HepG2 (cell line): ENCODE measurements around the gene HPCAL1. TPM values are rescaled to one million over a fixed set of nuclear protein-coding genes. Genes with fewer than 3 reads are reported as not detected.
A peak's percentile ranks its signal among the peaks of the same experiment; 100 is the strongest.

Source experiments
- ATAC-seq: fragments of 200-7000 bp; cut with Tn5 transposase; 3 replicates; pipeline ENCODE4 v1.9.1; 2020; ENCODE audit warnings: mild to moderate bottlenecking, moderate library complexity
- BruUV-seq: library from RNA; stranded (reverse); fragments of 400-500 nt; replicated peaks from 2 replicates; lab custom pipeline; 2021; lab: Mats Ljungman, UMichigan
- CTCF ChIA-PET: fragments of 300-600 bp; formaldehyde crosslinking; extraction: SDS; loops from one replicate; lab custom pipeline; 2021; ENCODE audit warnings: low total read pairs, inconsistent platforms, low intra/inter-chr PET ratio; lab: Yijun Ruan, JAX
- POLR2A ChIA-PET: fragments of 350-600 bp; sonication (Branson Sonifier 250); formaldehyde crosslinking; loops from one replicate; lab custom pipeline; 2020; ENCODE audit warnings: antibody characterized with exemption, inconsistent platforms; lab: Yijun Ruan, JAX
- DNase-seq: peaks from one replicate; pipeline ENCODE4 v3.0.0-alpha.2; 2015; ENCODE audit warnings: low spot score
- FAIRE-seq: peaks from 3 replicates; lab custom pipeline; 2011; peaks lifted over from hg19 to GRCh38; lab: Jason Lieb, UNC
- H2AFZ ChIP-seq: one replicate; pipeline ENCODE4 v1.6.1; 2011; ENCODE audit warnings: low read length, inconsistent platforms
- H3K27ac ChIP-seq: fragments of 300-600 bp; 3 replicates; pipeline ENCODE4 v1.8.0; 2011; ENCODE audit warnings: mixed run types, mild to moderate bottlenecking, mixed read lengths, low read length, inconsistent platforms; ENCODE audit not compliant: insufficient read depth; ENCODE audit errors: extremely low read length
- H3K27me3 ChIP-seq, 2 experiments: fragments of 200-600 bp in 1 of 2; 2 replicates in 1 of 2; 3 replicates in 1 of 2; pipeline versions ENCODE4 v1.6.0 to v1.8.0; 2011; ENCODE audit warnings: low read length in 2 of 2, mild to moderate bottlenecking in 2 of 2, moderate library complexity in 2 of 2, inconsistent platforms in 1 of 2; ENCODE audit not compliant: insufficient read depth in 2 of 2, control insufficient read depth in 1 of 2
- H3K36me3 ChIP-seq, 2 experiments: fragments of 200-600 bp in 1 of 2; replicated peaks in 1 of 2; 2 replicates in 1 of 2; 3 replicates in 1 of 2; pipeline versions ENCODE4 v1.5.1 to v1.8.0; 2011; ENCODE audit warnings: low read length in 2 of 2, inconsistent platforms in 1 of 2; ENCODE audit not compliant: insufficient read depth in 2 of 2, control insufficient read depth in 1 of 2
- H3K4me1 ChIP-seq: 2 replicates; pipeline ENCODE4 v1.5.1; 2012; ENCODE audit warnings: low read length, inconsistent platforms; ENCODE audit not compliant: insufficient read depth
- H3K4me2 ChIP-seq: 2 replicates; pipeline ENCODE4 v1.6.0; 2011; ENCODE audit warnings: low read depth, low read length, inconsistent platforms
- H3K4me3 ChIP-seq, 3 experiments: fragments of 200-600 bp in 1 of 3; sonication (generic), shearing (Covaris generic) in 1 of 3; replicated peaks in 1 of 3; 2 replicates each; pipeline ENCODE4 v1.5.1; 2011 to 2016; ENCODE audit warnings: low read length in 3 of 3, inconsistent platforms in 2 of 3, low read depth in 2 of 3, mild to moderate bottlenecking in 2 of 3, control low read depth in 1 of 3, mixed read lengths in 1 of 3; ENCODE audit not compliant: insufficient read depth in 1 of 3
- H3K79me2 ChIP-seq: one replicate; pipeline ENCODE4 v1.6.1; 2011; ENCODE audit warnings: low read length, inconsistent platforms; ENCODE audit not compliant: insufficient read depth
- H3K9ac ChIP-seq: 2 replicates; pipeline ENCODE4 v1.6.0; 2011; ENCODE audit warnings: mild to moderate bottlenecking, low read depth, low read length, inconsistent platforms; ENCODE audit not compliant: insufficient read depth
- H3K9me3 ChIP-seq: 2 replicates; pipeline ENCODE4 v1.5.1; 2012; ENCODE audit warnings: mild to moderate bottlenecking, low read length
- H4K20me1 ChIP-seq: 2 replicates; pipeline ENCODE4 v1.6.0; 2011; ENCODE audit warnings: inconsistent platforms, mild to moderate bottlenecking, low read length, moderate library complexity; ENCODE audit not compliant: insufficient read depth
- CEBPB ChIP-seq: IDR thresholded peaks from 2 replicates; pipeline ENCODE4 v1.6.1; 2011; ENCODE audit warnings: low read depth, low read length, improper control_type of control experiment, borderline replicate concordance
- FOXK1 ChIP-seq: sonication (generic); formaldehyde crosslinking; IDR thresholded peaks from 2 replicates; pipeline ENCODE4 v1.4.0; 2020; ENCODE audit warnings: low read depth, missing genetic modification reagents, borderline replicate concordance
- MTA3 ChIP-seq: sonication (generic); formaldehyde crosslinking; IDR thresholded peaks from 2 replicates; pipeline ENCODE4 v1.4.0; 2020; ENCODE audit warnings: missing genetic modification reagents
- ZFP36L1 ChIP-seq: sonication (generic); formaldehyde crosslinking; IDR thresholded peaks from 2 replicates; pipeline ENCODE4 v1.8.0; 2022; ENCODE audit warnings: mild to moderate bottlenecking, missing genetic modification reagents, moderate library complexity
- ZNF10 ChIP-seq: sonication (generic); formaldehyde crosslinking; IDR thresholded peaks from 2 replicates; pipeline ENCODE4 v1.4.0; 2020; ENCODE audit warnings: mild to moderate bottlenecking, low read depth, missing genetic modification reagents, borderline replicate concordance
- ZNF562 ChIP-seq: sonication (generic); formaldehyde crosslinking; IDR thresholded peaks from 2 replicates; pipeline ENCODE4 v1.8.0; 2022; ENCODE audit warnings: missing genetic modification reagents, borderline replicate concordance
- ZNF761 ChIP-seq: sonication (generic); formaldehyde crosslinking; conservative IDR thresholded peaks from 2 replicates; pipeline ENCODE4 v1.4.0; 2020; ENCODE audit warnings: mild to moderate bottlenecking, missing genetic modification reagents
- WGBS: methylation state at CpG from one replicate; pipeline ENCODE4 v1.1.6; 2017; ENCODE audit warnings: low lambda C conversion rate; 5-methylcytosine and 5-hydroxymethylcytosine counted together
- in situ Hi-C: cut with HindIII; loops from 2 replicates; pipeline ENCODE4 v1.10.0; 2017; ENCODE audit warnings: low pct_unique_long_range_greater_than_20kb; ENCODE audit not compliant: extremely low pct_ligation_motif_present
- intact Hi-C: fragments of 100-400 bp; cut with micrococcal nuclease; formaldehyde crosslinking; loops from one replicate; pipeline ENCODE4 v1.10.0; 2022; ENCODE audit not compliant: unreplicated experiment
- polyA plus RNA-seq, 8 experiments: library from polyadenylated mRNA; depleted of rRNA in 3 of 8; stranded (reverse) in 7 of 8; unstranded in 1 of 8; fragments of >200 nt; fragmentation: Illumina TruSeq in 4 of 8; extraction: Trizol in 4 of 8; gene quantifications; 2 replicates each; pipeline versions ENCODE4 v1.2.1 to v1.2.3, GENCODE V29; 2011 to 2016; ENCODE audit warnings: low read depth in 4 of 8, missing spikeins in 1 of 8, mixed read lengths in 1 of 8; ENCODE audit not compliant: insufficient read depth in 1 of 8
- total RNA-seq, 5 experiments: library from RNA; depleted of rRNA; stranded (reverse); fragments of >200 nt; fragmentation: Illumina TruSeq; extraction: Trizol; gene quantifications; 2 replicates each; pipeline ENCODE4 v1.2.3, GENCODE V29; 2016; ENCODE audit warnings: low read depth in 1 of 5
- TF ChIP-seq, protein P1 (sequence below): IDR thresholded peaks from 2 replicates; pipeline ENCODE4 v1.6.1; 2018; ENCODE audit warnings: missing genetic modification reagents, mild to moderate bottlenecking, missing compliant biosample characterization

HPCAL1 gene
- total and polyA plus RNA-seq, 2 of the 13 experiments (the other 11 are each of a cell fraction or from before 2014, with no cell fraction given): 29.5 to 29.9 TPM

DNA sequence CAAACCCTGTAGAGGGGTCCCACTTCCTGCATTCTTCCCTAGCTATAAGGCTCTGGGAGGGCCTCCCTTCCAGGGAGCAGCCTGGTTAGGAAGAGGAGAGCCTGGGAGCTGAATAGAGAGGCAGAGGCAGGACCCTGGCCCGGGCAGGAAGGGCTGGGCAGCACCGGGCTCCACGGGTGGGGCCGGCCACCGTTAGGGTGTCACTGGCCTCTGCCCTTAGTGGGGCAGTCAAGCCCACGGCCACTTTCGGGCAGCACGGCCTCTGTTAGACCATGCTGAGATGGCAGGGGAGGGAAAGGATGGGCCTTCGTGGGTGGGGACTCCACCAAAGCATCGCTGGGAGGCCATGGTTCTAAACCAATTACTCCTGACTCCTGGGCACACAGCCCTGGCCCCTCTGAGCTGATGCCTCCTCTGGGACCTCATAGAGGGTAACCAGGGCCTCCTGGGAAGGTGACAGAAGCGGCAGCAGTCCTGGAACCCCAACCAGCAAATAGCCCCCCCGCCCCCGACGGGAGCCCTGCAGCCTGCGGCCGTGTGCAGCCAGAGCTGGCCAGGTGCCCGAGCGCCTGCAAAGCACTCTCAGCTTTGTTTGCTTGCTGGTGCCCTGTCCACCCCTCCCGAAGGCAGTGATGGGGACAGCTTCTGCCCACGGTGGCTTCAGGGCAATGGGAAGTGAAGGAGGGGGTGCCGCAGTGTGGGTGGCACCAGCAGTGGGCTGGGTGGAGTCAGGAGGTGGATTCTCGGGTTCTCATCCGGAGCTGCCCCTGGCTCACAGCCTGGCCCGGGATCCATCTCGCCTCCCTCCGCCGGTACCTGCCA lies 16.3 kb upstream of the HPCAL1 start (continued):
- TF ChIP-seq ZFP36L1 (CRISPR knock-in tag) (no peak), FOXK1 (CRISPR knock-in tag) (no peak), ZNF761 (CRISPR knock-in tag) (no peak), MTA3 (no peak), ZNF562 (CRISPR knock-in tag) (no peak)
- TF ChIP-seq, protein P1, sequence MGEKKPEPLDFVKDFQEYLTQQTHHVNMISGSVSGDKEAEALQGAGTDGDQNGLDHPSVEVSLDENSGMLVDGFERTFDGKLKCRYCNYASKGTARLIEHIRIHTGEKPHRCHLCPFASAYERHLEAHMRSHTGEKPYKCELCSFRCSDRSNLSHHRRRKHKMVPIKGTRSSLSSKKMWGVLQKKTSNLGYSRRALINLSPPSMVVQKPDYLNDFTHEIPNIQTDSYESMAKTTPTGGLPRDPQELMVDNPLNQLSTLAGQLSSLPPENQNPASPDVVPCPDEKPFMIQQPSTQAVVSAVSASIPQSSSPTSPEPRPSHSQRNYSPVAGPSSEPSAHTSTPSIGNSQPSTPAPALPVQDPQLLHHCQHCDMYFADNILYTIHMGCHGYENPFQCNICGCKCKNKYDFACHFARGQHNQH (CRISPR knock-in tag): no peak

- Histone ChIP-seq H3K4me3 (no peak overlapping the region), H3K4me1 (peaks cover 45% of the 10 kb centered on the region), H4K20me1 (no peaks in the 10 kb centered on the region), H3K36me3 (no peaks in the 10 kb centered on the region), H3K9me3 (no peaks in the 10 kb centered on the region), H3K79me2 (no peaks in the 10 kb centered on the region), H2AFZ (no peak overlapping the region), H3K27me3 (no peaks in the 10 kb centered on the region), H3K4me2 (no peak overlapping the region), H3K9ac (no peak overlapping the region), H3K27ac (no peak overlapping the region)
- intact Hi-C loops: no loop called here
- CTCF ChIA-PET: no interaction called here
- TF ChIP-seq ZNF10 (CRISPR knock-in tag) (no peak), CEBPB (0 out of 2 replicates have a peak, but pooled peaks have one; percentile 10)
- no peak for ATAC-seq
- POLR2A ChIA-PET: interaction anchor here (1.5 to 6.1 kb wide), 4 partner anchors 9 to 14 kb away, joined by 4 to 87 read pairs (median 14); partner anchors contain the start of gene HPCAL1
- no TSS peak for BruUV-seq
- no peak for FAIRE-seq
- in situ Hi-C loops: no loop called here
- WGBS: 84% methylated on average over 7 of the region's 7 CpGs
- DNase-seq: no peak
These were observed 14.9 kb upstream of the HPCAL1 start for GRCh38 chr2:10287761-10288160.
